Lung (tissue), 12 donors: ENCODE results near the gene GOLGA3. TPM values are rescaled to one million over a fixed set of nuclear protein-coding genes. Genes with fewer than 3 reads are reported as not detected.

Experiments
- ATAC-seq: fragments of 200-7000 bp; cut with Tn5 transposase; one replicate; pipeline ENCODE4 v1.9.1; 2020; ENCODE audit warnings: moderate number of reproducible peaks; ENCODE audit not compliant: insufficient read depth, low FRiP score
- DNase-seq, 3 donors: peaks; one replicate each; pipeline ENCODE4 v3.0.0-alpha.2; 2013 to 2017
- H3K27ac ChIP-seq, 2 donors: one replicate each; pipeline ENCODE4 v1.5.1; 2013; ENCODE audit warnings: mild to moderate bottlenecking in 2 of 2, moderate library complexity in 2 of 2, control low read depth in 1 of 2, inconsistent platforms in 1 of 2, low read depth in 1 of 2, low read length in 1 of 2
- H3K27me3 ChIP-seq, 3 donors: one replicate each; pipeline ENCODE4 v1.5.1; 2013; ENCODE audit warnings: low read length in 2 of 3; ENCODE audit not compliant: control insufficient read depth in 3 of 3, insufficient read depth in 3 of 3
- H3K36me3 ChIP-seq, 4 donors: one replicate each; pipeline ENCODE4 v1.5.1; 2013; ENCODE audit warnings: low read length in 4 of 4, mild to moderate bottlenecking in 1 of 4, moderate library complexity in 1 of 4; ENCODE audit not compliant: control insufficient read depth in 4 of 4, insufficient read depth in 4 of 4
- H3K4me1 ChIP-seq, 5 donors: one replicate each; pipeline ENCODE4 v1.5.1; 2013; ENCODE audit warnings: low read length in 5 of 5, mild to moderate bottlenecking in 2 of 5, moderate library complexity in 1 of 5; ENCODE audit not compliant: control insufficient read depth in 5 of 5, insufficient read depth in 5 of 5
- H3K4me3 ChIP-seq: one replicate; pipeline ENCODE4 v1.5.1; 2013; ENCODE audit warnings: mild to moderate bottlenecking, control low read depth, moderate library complexity
- H3K9ac ChIP-seq, 2 donors: one replicate each; pipeline ENCODE4 v1.5.1; 2013; ENCODE audit warnings: low read length in 2 of 2, control low read depth in 1 of 2; ENCODE audit not compliant: insufficient read depth in 1 of 2
- H3K9me3 ChIP-seq, 4 donors: one replicate each; pipeline ENCODE4 v1.5.1; 2013; ENCODE audit warnings: low read length in 3 of 4, mild to moderate bottlenecking in 1 of 4, moderate library complexity in 1 of 4; ENCODE audit not compliant: control insufficient read depth in 4 of 4, insufficient read depth in 3 of 4
- WGBS, 2 donors: extraction: QIAGEN DNeasy Blood & Tissue Kit; methylation state at CpG; one replicate each; pipeline ENCODE4 v1.1.7; 2013; 5-methylcytosine and 5-hydroxymethylcytosine counted together
- polyA plus RNA-seq, 2 donors: library from polyadenylated mRNA; stranded (reverse); fragments of 200-250 nt; gene quantifications; one replicate each; pipeline ENCODE4 v1.2.1, GENCODE V29; 2013
- total RNA-seq, 2 donors: library from RNA; depleted of rRNA in 1 of 2; stranded (reverse); fragments of >200 nt in 1 of 2; gene quantifications; one replicate each; pipeline ENCODE4 v1.2.1, GENCODE V29; 2014 to 2021
- TF ChIP-seq, protein P1 (sequence below): IDR thresholded peaks from 2 replicates; pipeline ENCODE4 v1.5.1; 2012; ENCODE audit warnings: mild to moderate bottlenecking; ENCODE audit errors: control extremely low read depth, extremely low read depth
- donor health status: control.
- donor health status: control.
- donor health status: Bipolar disorder and iron deficiency.
- donor health status: healthy.
- donor health status: DM: yes; HTN: yes; CAD: no.

GOLGA3 gene
- total and polyA plus RNA-seq, 4 donors = 17.5 to 81.1 (median 35.7) TPM

GRCh38 chr12:132825089-132825488 lies 3.6 kb downstream of the GOLGA3 start:
- DNase-seq = no peak
- TF ChIP-seq, protein P1, sequence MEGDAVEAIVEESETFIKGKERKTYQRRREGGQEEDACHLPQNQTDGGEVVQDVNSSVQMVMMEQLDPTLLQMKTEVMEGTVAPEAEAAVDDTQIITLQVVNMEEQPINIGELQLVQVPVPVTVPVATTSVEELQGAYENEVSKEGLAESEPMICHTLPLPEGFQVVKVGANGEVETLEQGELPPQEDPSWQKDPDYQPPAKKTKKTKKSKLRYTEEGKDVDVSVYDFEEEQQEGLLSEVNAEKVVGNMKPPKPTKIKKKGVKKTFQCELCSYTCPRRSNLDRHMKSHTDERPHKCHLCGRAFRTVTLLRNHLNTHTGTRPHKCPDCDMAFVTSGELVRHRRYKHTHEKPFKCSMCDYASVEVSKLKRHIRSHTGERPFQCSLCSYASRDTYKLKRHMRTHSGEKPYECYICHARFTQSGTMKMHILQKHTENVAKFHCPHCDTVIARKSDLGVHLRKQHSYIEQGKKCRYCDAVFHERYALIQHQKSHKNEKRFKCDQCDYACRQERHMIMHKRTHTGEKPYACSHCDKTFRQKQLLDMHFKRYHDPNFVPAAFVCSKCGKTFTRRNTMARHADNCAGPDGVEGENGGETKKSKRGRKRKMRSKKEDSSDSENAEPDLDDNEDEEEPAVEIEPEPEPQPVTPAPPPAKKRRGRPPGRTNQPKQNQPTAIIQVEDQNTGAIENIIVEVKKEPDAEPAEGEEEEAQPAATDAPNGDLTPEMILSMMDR = no peak
- peaks cover 0 to 9% (median 5%) of the 10 kb centered on the region in 5 donors for H3K4me1 ChIP-seq
- no peaks in the 10 kb centered on the region for H3K9me3 ChIP-seq
- no peaks in the 10 kb centered on the region for H3K27me3 ChIP-seq
- no peak overlapping the region for H3K27ac ChIP-seq
- WGBS, 2 donors = 95 to 97% methylated on average over 18 of the region's 18 CpGs
- ATAC-seq = no peak
- H3K4me3 ChIP-seq = no peak overlapping the region
- no peak overlapping the region for H3K9ac ChIP-seq
- peaks cover 5 to 38% (median 14%) of the 10 kb centered on the region in 4 donors for H3K36me3 ChIP-seq

DNA sequence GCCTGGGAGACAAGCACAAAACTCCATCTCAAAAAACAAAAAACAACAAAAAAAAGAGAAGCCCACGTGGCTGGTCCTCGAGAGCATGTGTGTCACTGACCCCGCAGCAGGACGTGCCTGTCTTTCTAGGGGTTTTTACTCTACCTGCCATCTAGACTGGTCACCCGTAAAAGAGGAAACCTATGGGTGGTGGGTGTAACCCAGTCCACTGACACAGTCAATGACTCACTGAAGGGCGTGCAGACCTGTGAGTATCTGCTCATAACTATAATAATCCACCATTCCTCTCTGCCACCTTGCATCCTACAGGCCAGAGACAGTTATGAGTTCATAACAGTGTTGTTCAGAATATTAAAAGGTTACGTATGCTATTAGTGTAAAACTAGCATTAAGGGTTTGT lies 4.6 kb downstream of the GOLGA3 start:
- TF ChIP-seq, protein P1 = no peak
- DNase-seq = no peak
- H3K36me3 ChIP-seq = peaks cover 5 to 45% (median 17%) of the 10 kb centered on the region in 4 donors
- H3K9ac ChIP-seq = no peak overlapping the region
- H3K4me1 ChIP-seq = peaks cover 0 to 9% (median 5%) of the 10 kb centered on the region in 5 donors
- H3K9me3 ChIP-seq = no peaks in the 10 kb centered on the region
- no peak overlapping the region for H3K27ac ChIP-seq
- WGBS, 2 donors = 87 to 89% methylated on average over 7 of the region's 7 CpGs
- no peaks in the 10 kb centered on the region for H3K27me3 ChIP-seq
- no peak for ATAC-seq
- H3K4me3 ChIP-seq = no peak overlapping the region

DNA sequence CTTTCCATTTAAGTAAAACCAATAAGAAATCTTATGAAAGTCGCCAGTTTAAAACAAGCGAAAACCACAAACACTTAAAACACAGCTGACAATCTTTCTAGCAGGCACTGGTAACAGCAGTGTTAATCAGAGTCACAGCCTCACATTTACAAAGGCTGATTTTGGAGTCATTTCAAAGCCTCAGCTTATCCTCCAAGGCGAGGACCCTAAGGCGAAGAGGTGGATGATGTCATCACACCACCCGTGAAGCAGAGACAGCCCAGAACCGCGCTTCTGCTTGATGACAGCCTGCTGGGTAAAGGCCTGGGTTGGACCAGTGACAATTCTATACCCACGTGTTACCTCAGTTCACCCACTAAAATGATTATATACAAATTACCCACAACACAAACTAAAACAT lies 10.1 kb downstream of the GOLGA3 start:
- Histone ChIP-seq H3K4me1 (no peaks in the 10 kb centered on the region), H3K27ac (no peak overlapping the region), H3K36me3 (peaks cover 25 to 56% (median 29%) of the 10 kb centered on the region in 4 donors), H3K27me3 (no peaks in the 10 kb centered on the region), H3K9ac (no peak overlapping the region), H3K9me3 (no peaks in the 10 kb centered on the region), H3K4me3 (no peak overlapping the region)
- WGBS, 2 donors = 92 to 94% methylated on average over 8 of the region's 8 CpGs
- TF ChIP-seq, protein P1 = no peak
- DNase-seq (no peak), ATAC-seq (no peak)

DNA sequence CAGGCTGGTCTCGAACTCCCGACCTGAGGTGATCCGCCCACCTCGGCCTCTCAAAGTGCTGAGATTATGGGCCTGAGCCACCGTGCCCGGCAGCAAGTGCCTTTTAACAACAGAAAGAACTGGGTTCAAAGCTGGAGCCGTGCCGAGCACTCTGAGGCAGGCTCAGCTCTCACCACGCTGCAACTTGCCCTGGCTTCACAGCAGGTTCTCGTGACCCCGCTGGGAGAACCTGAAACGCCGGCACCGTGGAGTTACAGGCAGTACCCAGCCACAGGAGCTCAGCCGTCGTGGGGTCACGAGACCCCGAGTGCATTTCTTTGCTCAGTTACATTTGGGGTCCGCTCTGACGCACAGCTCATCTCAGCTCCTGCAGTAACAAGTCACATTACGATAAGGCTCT lies 14.4 kb downstream of the GOLGA3 start:
- TF ChIP-seq, protein P1 = no peak
- Histone ChIP-seq H3K4me1 (no peaks in the 10 kb centered on the region), H3K9ac (no peak overlapping the region), H3K27me3 (no peaks in the 10 kb centered on the region), H3K27ac (no peak overlapping the region), H3K4me3 (no peak overlapping the region), H3K9me3 (no peaks in the 10 kb centered on the region), H3K36me3 (peaks cover 26 to 50% (median 44%) of the 10 kb centered on the region in 4 donors)
- ATAC-seq (no peak), DNase-seq (no peak)
- WGBS, 2 donors = 97 to 98% methylated on average over 21 of the region's 21 CpGs
